HG02885 (cell line): Measurements from ENCODE around the gene NCK2.

Experiments used
- ATAC-seq: cut with Tn5 transposase; IDR thresholded peaks from one replicate; pipeline ENCODE4 v1.9.1; 2021; ENCODE audit warnings: mild to moderate bottlenecking; ENCODE audit not compliant: unreplicated experiment, poor library complexity

Gene NCK2

DNA sequence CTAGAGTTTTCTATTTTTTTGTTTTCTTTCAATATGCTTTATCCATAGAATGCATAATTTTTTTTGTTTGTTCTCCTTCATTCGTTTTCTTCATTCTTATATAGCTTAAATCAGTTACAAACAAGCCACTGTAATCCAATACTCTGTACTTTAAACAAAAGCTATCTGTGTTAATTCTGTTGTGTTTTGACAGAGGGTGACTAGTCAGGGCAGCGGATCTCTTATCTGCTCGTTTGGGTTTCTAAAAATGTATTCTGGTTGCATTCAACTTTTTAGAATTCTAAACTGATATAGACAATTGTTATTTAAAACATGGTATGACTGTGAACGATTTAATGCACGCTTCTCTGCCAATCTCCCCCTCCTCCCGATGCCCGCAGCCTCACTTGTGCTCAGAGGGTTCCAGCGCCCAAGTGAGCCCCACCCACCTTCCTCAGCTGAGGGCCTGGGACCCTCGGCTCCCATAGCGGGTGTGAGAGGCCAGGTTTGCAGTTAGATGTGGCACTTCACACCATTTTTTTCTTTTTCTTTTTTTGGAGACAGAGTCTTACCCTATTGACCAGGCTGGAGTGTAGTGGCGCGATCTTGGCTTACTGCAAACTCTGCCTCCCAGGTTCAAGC is 44.1 kb downstream of the NCK2 start:
- ATAC-seq = no peak

DNA sequence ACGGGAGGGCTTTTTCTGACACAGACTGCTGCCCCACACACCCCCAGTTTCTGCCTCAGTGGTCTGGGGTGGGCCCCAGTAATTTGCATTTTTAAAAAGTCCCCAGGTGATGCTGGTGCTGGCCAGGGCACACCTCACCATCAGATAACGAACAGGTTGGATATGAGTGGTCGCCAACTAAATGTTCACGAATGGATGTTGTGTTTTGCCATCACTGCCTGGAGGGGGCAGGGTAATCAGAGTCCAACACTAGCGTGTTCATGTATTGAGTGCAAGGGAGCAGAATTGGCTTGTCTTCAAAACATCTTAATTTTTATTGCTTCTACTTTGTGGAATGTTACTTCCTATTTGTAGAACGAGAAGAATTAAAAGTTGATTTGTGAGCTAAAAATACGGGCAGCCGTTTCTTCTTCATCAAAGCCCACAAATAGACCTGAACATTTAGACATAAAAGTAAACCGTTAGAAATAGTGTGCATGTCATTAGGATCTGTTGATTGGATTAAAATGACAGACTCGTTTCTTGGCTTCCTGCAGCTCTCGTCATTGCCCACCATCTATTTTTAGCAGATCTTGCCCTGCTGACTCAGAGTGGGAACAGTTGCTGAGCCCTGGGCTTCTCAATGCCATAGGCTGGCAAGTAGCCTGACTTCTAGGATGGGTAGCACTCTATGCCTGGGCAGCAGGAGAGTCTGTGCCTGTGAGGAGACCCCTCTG is 45.2 kb downstream of the NCK2 start:
- ATAC-seq = peak; percentile 68

DNA sequence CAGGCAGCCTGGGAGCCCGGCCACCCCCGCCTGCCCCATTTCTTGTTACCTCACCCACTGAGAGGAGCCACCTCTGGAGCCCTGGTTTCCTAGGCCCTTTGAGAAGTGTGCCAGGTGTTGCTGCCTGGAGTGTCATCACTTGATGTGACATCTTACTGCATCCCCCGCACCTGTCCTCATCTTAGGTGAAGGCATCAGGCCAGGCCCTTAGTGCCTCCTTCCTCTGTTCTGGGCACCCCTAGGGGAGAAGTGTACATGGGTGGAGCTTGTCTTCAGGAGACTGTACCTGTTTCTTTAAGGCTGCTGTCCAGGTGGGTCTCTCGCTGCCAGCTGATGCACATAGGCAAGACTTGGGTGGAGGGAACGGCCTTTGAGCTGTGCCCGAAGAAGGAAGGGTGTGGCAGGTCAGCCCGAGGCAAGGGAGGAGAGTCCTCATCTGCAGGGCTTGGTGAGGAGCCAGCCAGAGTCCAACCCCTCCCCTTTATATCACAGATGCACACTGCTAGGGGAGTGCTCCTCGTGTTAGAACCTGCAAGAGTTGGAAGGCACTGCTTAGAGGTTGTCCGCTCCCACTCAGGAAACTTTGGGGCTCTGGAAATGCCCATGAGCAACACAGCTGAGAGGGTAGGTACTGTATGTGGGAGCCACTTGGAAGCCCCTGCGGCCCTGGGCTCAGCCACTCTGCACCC is 45.9 kb downstream of the NCK2 start:
- ATAC-seq = peak; percentile 6

DNA sequence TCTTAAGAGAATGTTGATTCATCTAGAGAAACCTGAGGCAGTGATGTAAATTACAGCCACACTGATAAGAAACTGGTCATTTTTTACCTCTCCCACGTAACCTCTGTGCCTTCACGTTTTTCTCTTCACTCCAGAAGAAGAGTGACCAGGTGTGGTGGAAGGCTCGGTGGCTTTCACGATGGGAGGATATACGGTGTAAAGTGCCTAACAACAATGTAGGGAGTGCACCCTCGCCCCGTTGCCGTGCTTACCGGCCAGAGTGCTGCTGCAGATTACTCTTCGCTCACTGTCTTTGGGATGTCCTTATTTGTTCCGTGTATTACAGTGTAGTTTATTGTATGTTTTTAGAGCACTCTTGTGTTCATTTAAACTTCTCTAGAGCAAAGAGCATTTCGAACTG is 46.5 kb downstream of the NCK2 start:
- no peak for ATAC-seq

DNA sequence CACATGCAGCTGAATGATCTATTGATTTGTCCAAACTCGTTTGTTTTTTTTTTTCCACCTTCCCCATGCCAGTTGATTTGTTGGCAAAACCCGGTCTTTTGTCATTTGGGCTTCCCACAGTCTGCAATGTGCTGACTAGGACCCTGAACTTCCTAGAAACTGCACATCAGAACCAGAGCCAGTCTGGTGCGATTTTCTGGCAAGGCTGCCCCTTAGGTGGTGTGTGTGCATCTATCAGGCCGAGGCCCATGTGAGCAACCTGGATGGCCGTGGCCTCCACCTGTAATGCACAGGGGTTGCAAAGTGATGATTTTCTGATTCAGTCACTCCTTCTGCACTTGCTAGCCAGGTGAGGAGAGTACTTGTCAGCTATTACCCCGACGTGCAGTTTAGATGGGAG is 47.8 kb downstream of the NCK2 start:
- no peak for ATAC-seq

DNA sequence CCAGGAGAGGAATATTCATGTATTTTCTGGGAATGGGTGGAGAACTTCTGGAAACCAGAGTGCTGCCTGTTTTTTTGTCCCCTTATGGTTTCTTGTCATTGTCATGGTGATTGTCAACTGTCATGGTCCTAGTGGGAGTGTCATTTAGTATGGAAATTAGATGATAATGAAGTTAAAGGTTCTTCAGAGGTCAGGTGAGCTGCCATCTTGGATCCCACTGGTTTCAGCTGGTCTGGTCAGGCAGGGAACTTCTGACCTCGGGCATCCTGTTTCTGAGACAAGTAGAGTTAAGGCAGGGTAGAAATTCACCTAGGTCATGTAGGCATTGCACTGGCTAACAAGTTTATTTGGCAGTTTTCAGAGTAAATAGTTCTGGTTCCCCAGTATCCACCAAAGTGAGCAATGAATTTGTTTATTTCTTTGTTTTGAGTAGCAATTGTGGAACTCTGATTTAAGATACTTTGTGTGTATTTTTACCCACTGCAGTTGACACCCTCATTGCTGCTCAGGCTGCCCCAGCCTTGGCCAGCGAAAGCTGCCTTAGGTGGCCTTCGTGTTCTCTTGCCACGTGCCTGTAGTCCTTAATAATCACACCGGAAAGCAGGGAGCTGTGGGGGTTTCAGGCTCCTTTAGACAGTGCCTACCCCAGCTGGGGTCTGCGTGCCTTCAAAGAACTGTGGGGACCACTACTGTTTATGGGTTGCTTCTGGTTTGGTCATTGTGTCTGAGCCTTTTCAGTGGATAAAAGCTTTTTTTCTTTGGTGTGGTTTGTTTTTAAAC is 48.7 kb downstream of the NCK2 start:
- ATAC-seq = no peak

DNA sequence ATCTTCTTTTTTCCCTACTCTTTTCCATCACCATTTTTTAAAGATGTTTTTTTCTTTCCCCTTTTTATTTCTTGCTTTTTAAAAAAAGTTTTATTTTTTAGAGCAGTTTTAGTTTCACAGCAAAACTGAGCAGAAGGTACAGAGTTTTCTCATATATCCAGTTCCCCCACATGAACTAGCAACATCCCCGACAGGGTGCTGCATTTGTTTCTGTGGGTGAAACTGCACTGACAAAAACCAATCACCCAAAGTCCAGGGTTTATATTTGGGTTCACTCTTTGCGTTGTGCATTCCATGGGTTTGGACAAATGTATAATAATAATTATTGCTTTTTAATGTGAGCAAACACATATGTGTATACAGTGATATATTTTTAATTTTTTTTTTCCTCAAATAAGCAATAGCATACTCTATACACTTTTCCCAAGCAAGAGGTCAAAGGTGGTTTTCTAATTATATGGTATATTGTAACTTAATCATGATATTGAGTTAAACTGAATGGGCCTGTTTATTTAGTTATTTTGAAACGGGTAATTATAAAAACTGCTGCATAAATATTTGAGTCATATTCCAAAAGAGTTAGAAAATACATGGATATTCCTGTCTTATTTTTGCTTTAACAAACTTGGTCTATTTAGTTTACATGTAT is 50.3 kb downstream of the NCK2 start:
- ATAC-seq = no peak

DNA sequence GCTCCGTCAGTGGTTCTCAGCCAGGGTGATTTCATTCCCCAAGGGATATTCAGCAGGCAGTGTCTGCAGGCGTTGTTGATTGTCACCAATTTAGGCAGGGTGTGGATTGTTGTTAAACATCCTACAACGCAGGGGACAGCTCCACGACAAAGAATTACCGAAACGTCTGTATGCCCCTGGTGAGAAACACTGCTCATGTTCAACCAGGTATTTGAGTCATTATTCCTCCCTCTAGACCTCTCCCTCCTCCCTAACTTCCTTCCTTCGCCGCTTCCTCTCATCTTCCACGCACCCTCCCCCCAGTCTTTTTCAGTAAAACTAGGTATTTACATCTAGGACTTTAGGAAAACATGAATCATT is 50.8 kb downstream of the NCK2 start:
- ATAC-seq = no peak

DNA sequence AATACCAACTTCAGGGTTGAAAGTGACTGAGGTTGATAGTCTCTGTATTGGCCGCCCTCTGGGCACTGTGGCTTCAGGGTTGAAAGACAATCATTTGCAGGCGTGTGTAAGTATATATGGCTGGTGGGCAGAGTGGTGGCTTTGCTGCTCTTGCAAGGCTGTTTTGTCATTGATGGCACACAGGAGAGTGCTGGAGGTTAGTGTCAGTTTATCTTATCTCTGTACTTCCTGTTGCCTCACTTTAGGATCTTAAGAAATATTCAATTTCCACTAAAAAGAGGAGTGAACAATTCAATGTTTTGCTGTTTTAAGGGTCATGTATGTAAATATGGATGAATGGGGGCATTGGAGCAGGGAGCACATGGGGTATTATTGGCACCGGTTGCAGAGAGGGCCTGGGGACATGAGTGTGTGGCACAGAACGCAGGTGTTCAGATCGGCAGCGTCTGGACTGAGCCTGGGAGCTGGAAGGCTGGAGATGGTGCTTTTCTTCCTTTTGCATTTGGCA is 51.5 kb downstream of the NCK2 start:
- peak; percentile 21 for ATAC-seq

DNA sequence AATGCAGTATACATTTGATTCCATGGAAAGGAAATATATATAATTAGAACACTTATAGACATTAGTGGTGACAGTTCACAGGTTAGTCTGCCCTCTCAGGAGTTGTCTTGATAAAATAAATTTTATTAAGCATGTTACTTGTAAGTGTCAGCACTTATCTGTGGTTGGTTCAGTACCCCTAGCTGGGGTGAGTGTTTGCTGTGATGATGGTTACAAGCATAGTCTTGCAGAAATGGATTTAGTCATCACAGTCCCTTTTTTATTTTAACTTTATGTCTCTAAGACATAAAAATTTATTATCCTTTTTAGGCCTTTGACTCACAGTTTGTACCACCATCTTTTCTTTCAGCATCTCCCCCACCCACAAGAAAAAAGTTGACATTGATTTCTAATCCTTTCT is 52.1 kb downstream of the NCK2 start:
- no peak for ATAC-seq

DNA sequence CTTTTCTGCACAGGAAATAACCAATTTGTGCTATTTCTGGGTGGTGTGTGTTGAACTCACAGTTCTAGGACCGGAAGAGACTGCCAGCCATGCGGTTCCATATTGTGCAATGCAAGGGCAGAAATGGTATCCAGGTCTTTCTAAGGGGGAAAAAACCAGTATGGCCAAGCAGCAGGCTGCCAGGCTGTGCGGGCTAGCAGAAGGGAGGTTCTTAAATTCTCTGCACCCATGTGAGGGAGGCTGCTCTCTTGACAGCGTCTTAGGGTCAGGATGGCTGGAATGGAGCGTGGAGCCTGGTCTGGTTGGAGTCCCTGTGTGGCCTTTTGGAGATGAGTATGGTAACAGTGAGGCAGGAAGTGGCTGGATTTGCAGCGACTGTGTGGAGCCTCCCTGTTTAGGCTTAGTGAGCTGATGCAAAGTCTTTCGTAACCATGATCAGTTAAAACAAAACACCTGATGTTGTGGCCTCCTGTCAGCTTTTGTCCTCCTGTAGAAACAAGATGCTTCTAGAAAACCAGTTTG is 52.6 kb downstream of the NCK2 start:
- peak; percentile 47 for ATAC-seq

DNA sequence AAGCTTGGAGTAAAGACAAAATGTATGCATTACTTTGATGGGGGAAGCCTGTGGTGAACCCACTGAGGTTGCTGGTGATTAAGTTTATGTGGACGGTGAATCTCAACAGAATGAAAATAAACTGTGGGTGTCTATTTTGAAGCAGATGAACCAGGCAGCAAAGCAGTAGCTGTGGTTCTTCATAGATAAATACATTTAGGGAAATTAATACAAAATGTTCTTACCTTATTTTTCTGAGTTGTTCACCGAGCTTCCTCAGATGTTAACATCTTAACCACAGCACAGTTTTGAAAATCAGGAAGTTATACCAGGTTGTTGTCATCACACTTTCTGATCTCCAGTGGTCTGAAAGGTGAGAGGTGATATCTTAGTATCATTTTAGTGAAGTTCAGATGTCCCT is 53.9 kb downstream of the NCK2 start:
- peak; percentile 31 for ATAC-seq

DNA sequence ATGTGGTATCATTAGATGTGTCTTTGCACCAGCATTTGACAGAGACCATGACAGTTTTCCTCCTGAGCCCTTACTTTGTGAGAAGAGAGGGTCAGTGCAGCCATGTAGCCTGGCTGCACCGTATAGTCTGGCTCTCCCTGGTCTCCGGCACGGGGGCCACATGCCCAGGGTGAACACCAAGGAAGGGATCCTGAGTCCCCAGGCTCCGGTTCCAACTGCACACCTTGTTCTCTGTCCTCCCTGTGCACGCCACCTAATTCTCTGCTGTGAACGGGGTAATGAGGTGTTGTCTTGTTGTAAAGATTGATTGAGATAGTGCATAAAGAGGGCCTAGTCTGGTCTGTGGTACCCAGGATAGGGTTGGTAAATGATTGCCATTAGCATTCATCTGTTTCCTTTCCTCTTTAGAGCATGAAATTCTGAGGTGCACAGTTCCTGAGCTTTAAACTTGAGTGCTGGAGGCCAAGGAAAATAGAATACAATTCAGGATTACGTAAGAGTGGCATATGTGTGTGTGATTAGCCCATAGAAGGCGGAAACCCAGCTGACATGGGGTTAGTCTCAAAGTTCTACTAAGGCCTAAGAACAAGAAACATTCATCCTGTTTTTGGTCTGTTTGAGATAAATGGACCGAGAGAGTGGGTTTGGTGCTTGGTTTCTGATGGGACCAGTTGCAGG is 55.5 kb downstream of the NCK2 start:
- no peak for ATAC-seq

DNA sequence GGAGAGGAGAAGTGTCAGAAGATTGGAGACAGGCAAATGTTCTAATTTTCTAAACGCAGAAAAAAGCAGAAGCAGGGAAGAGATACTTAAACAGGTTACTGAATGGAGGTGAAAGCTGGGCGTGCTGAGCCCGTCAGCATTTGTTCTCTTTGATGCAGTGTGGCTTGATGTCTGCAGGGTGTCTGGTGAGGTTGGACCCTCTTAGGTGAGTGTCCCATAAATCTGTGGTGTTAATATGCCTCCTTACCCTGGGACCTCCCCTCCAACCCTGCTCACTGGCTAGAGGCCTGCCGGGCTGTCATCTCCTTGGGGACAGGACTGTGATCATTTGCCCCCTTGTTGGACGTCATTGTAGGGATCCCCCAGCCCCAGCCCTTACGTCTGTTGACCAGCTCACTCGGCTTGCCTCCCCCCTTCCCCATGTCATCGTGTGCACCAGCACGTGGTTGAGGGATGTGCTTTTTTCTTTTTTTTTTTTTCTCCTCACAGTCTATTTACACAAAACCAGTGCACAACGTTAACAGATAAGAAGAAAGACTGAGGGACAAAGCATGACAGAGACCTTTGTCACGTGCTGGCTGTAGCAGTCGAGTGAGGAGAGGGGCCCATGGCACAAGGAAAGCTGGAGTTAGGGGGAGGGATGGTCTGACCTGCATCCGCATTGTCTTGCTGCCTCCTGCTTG is 56.4 kb downstream of the NCK2 start:
- ATAC-seq = no peak

DNA sequence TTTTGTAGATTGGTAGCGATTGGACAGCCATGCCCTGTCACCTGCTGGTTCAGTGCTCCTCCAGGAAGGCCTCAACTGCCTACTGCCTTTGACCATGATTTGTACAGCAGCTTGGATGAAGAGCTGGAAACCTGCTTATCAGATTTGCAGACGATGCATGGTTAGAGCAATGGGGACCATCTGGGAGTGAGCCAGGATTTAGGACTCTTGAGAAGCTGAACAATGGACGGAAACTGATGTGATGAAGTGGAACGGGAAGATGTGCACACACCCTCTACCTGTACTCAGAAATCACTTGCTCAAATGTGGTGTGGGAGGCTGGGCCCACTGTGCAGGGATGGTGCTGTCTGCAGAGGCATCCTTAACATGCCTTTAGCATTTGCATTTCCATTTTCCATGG is 57.2 kb downstream of the NCK2 start:
- ATAC-seq = no peak

DNA sequence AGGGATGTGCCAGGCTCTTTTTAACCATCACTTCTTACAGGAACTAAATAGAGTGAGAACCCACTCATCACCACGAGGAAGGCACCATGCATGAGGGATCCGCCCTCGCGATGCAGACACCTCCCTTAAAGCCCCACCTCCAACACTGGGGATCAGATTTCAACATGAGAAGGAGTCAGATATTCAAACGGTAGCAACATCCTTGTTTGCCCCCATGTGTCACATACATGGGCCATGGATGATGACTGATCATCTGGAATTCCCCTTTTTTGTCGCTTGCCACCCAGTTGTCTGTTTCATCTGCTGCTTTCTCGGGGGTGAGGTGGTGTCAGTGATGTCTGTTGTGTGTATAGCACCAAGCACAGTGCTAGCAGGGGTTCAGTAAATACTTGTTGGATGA is 57.9 kb downstream of the NCK2 start:
- ATAC-seq = peak; percentile 65

DNA sequence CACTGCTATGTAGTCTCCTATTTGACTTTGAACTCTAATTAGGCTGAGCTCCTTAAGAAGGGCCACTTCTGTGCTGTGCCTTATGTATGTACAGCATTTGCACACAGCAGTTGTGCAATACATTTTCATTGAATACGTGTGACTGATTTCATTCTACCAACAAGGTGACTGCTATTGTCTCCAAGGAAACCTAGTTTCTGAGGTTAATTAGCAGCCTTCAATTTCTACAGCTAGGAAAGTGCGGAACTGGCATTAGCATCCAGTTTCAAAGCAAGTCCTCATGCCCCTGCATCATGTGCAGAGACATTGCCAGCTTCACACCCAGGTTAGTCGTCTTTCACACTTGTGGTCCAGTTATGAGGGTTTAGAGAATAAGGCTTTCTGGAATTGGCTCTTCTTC is 58.6 kb downstream of the NCK2 start:
- ATAC-seq = peak; percentile 28

DNA sequence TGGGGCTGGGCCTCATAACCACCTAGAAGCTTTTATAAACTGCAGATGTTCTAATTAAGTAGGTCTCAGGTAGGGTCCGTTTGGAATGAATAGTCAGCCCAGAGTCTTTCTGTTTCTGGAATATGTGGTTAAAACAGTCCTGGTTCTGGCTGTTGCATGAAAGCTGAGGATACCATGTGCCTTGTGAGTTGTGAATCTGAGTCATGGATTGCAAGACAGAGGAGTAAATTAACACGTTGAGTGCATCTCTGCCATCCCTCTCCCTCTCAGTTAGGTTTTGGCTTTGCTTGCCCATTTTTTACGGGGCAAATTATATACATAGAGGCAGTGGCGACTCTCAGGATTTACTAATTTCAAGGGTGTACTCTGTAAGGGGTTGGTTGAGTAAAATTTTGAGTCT is 59.1 kb downstream of the NCK2 start:
- no peak for ATAC-seq

DNA sequence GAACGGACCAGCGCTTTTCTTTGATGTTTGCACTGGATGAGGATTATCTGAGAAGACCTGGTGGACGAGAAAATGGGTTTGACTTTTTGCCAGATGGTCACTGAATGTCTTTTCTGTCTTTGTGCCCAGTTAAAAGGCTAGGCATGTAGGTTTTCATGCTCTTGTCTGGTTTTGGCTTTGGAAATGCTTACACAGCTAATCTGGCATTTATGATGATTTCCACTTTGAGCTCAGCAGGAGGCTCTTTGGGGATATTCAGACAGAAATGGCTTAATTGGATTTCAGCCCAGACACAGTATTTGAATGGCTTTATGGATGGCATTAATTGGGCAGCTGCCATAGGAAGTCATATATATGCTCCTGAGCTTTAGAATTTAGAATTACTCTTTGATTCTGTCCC is 59.6 kb downstream of the NCK2 start:
- no peak for ATAC-seq
